ENCODE data around the gene TRAPPC3L.

The TRAPPC3L gene

DNA sequence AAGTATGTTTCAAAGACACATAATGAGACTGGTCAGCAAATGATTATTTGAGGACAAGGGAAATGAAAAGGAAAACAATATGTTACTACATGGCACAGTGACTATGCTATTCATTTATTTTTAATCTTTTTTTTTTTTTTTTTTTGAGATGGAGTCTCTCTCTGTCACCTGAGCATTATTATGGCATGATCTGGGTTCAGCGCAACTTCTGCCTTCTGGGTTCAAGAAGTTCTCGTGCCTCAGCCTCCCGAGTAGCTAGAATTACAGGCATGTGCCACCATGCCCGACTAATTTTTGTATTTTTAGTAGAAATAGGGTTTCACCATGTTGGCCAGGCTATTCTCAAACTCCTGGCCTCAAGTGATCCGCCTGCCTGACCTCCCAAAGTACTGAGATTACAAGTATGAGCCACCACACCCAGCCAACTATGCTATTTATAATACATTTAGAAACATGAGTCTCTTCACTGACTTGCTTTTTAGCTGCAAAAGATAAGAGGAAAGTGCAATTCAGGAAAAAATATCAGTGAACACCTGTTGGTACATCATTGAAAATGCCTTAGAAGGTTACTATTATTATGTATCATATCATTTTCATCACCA is 11.4 kb upstream of the TRAPPC3L start:
- no peak for DNase-seq (ENCODE audit: low spot score)

DNA sequence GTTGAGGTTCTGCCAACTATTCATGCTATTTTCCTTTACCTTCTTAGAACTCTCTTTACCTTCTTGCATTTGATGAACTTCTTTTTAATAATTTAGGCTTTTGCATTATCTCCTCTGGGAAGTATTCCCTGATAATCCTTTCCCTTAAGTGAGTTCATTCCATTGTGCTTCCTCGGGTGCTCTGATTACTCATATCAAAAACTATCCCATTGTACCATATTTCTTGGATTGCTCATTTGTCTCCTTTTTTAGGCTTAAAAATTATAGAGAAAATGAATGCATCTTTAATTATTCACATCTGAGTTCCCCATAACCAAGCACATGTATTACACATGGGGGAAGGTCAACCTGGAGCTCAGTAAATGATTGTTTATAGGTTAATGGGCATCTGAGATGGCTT is 10.6 kb upstream of the TRAPPC3L start:
- DNase-seq (ENCODE audit: low spot score): no peak

DNA sequence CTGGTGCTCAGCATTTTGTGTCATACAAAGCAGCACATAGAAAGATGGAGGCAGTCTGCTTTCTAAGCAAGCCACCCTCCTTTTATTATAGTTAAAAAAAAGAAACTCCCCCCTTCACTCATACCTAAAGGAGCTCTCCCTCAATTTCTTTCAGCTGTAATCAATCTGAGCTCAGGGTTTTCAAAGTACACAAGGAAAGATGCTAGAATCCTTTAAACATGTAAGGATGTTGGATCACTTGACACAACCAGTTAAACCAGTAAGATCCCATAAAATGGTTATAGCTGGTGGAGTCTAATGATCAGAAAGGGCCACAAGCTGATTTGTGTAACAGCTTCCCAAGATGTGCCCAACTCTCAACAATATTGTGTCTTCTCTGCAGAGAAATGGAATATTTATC is 8.0 kb upstream of the TRAPPC3L start, which contains the start of gene CALHM4:
Gene CALHM4 (plus strand): TSS at position 301 of the 400 bp plus-strand sequence. CDS start 43 bp downstream, at position 344.
- DNase-seq (ENCODE audit: low spot score): no peak

DNA sequence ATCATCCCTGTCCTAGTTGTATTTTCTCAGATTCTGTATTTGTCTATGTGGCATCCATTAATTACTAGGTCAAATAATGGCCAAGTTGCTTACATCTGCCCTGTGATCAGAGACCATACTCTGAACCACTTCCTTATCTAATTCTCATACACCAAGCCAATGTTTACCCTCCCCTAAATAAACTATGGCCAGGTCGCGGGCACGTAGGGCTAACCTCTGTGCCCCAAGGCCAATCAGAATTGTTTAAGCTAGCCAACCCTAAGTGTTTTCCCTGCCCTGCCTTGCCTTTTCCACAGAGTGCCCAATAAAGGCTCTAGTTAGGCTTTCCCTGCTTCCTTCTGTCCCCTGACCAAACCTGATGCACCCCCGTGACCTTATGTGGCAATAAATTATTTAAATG is 5.3 kb upstream of the TRAPPC3L start:
- no peak for DNase-seq (ENCODE audit: low spot score)

DNA sequence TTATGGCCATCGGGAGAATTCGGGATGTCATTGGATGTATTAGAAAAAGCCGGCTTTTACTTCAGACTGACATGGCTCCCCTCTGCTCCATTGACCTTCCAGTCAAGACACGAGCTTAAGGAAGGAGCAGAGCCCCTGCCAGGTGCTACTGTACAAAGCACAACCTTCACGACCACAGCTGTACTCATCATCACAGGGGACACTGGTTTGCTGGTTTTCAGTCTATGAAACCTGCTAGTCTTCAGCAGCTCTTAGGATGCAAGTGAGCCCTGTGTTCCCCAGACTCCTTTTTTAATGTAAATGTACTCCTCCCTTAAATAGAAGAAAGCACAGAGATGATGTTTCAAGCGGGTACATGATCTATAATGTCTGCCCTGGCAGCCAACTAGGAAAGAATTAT is 1.9 kb upstream of the TRAPPC3L start:
- DNase-seq (ENCODE audit: low spot score): no peak

DNA sequence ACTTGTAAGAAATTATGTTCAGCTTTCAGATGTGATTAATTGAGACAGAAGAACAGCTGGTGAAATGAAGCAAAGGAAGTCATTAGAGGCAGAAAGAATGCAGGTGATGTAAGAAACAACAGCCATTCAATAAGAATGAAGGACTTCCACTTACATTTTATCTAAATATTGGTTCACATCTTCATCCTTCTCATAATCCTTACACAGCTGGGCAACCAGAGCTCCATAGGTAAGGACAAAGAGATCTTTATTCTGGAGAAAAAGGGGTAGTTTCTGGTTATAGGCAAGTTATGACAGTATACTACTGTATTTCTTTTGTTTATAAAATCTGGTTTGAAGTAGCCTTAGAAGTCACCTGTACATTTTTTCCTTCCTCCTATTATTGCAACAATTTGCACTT is 2.3 kb downstream of the TRAPPC3L start:
- DNase-seq (ENCODE audit: low spot score): no peak

DNA sequence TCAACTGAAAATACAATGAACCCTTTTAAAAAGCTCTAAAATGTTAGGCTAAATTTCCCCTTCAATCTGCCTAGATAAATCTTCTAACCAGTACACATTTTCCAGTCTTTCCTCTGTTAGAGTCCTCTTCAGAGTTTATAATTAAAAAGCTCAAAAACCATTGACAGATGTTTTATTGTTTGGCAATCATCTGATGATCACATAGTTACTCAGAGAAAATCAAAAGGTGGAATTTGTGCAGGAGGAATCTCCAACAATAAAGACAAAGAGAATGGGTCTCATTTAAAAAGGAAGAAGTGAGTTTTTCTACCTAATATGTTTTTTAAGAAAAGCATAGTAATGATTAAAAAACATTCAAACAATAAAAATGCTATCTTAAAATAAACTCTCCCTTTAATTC is 3.1 kb downstream of the TRAPPC3L start:
- DNase-seq (ENCODE audit: low spot score): no peak

DNA sequence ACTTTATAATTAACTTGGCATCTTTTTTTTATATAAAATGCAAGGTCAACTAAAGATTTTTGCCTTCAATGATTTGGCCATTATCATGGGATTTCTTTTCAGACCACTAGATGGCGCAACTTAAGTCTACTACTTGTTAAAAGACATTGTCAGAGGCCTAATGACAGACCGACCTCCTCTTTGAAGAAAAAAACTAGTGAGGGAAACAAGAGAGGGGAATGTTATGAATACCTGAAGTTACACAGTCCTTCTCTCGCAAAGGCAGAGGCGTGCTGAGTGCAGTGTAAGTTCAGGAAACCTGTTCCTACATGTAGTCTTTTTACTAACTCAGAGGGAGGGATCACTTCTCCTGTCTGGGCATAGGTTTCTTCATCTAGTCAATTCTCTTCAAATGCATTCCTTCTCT is 9.3 kb downstream of the TRAPPC3L start:
- peak; percentile 62 for DNase-seq (ENCODE audit: low spot score)

DNA sequence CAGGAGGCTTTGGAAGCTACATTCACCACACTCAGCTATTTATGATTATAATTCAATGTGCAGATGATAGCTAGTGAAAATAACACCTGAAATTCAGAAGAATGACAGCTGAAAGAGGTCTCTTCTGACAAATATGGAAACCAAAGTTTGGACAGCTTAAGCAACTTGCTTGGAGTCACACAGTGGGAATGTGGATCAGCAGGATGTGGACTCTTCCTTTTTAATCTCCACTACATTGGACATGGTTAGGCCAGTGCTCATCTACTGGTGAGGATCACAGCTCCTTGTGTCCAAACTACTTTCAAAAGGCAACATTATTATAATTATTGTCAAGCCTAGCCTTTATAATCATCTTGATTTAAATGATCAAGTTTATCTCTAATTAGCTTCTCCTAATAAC is 10.4 kb downstream of the TRAPPC3L start:
- DNase-seq (ENCODE audit: low spot score): no peak

DNA sequence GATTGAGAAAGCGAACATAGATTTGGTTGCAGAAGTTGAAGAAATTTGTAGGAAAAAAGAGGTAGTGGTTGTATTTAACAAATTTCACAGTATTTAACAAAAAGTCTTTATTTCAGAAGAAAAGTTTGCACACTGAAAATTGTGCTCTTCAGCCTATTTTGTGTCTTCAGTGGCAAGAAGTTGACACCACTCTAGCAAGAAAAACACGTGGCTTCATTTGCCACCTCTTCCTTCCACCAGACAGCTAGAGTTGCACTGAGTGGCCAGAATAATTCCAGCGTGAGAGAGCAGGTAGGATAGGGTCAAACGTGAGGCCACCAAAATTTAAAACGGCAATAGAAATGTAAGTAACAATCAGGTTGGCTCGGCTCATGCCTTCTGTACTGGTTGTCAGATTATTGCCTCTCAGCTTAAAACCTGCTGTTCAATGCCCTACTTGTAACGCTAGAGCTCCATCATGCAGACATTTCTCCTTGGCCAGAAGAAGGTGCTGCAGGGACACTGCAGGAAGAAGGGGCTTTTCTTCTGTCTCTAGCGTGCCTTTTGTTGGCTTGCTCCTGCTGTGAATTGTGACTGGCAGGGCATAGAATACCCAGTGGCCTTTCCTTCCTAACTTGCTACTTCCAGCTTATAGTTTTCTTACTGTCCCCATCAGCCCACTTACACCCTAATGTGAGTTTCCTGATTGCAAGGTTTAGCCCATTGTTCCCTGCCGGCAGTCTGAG is 12.1 kb downstream of the TRAPPC3L start:
- no peak for DNase-seq (ENCODE audit: low spot score)

DNA sequence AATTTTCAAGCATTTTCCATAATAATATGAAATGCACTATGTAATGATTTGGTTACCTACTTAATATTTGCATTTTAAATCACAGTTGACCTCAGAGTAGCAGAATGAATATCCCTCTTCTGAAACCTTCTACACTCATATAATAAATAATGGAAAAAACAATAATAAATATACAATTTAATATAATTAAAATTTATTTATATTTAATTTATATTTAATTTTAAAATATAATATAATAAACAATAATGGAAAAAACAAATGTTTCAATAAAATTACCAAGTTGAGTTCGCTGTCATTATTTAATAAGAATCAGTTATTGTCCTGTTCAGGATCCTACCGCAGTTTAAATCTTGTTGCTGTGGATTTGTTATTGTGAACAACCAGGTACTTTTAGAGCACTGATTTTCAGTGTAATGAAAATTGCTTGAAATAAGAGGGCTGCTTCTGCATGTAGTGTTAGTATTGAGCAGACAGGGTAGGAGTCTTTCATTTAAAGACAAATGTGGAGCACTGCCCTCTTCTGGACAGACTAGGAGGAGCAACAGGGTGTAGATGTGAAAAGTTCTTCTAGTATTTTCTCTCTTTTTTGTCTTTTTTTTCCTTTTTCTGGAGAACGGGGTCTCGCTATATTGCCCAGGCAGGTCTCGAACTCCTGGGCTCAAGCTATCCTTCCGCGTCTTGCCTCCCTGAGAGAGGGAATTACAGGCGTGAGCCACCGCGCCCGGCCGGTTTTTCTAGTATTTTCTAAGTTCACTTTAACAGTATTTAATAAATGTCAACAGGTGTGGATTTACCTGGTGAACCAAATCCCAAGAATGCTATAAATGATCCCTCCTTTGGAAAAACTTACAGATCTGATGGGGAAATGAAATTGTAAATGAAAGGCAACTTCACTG is 13.6 kb downstream of the TRAPPC3L start:
- DNase-seq (ENCODE audit: low spot score): peak; percentile 76

DNA sequence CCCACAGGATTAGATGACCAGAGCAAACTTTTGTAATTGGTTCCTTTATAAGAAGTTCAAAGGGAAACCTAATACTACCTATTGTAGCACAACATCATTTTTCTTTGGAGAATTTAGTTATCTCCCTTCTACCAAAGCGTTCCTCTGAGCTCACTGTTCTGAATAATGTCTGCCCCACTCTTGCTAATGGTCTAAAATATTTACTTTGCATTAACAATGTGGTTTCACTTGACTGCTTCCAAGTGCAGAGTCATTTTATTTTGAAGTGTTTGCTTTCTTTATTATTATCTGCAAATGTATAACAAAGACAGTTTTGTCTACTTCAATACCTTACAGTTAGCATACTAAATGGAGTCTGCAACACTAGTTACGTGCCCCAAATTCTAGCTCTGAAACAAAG is 15.0 kb downstream of the TRAPPC3L start:
- DNase-seq (ENCODE audit: low spot score): no peak

DNA sequence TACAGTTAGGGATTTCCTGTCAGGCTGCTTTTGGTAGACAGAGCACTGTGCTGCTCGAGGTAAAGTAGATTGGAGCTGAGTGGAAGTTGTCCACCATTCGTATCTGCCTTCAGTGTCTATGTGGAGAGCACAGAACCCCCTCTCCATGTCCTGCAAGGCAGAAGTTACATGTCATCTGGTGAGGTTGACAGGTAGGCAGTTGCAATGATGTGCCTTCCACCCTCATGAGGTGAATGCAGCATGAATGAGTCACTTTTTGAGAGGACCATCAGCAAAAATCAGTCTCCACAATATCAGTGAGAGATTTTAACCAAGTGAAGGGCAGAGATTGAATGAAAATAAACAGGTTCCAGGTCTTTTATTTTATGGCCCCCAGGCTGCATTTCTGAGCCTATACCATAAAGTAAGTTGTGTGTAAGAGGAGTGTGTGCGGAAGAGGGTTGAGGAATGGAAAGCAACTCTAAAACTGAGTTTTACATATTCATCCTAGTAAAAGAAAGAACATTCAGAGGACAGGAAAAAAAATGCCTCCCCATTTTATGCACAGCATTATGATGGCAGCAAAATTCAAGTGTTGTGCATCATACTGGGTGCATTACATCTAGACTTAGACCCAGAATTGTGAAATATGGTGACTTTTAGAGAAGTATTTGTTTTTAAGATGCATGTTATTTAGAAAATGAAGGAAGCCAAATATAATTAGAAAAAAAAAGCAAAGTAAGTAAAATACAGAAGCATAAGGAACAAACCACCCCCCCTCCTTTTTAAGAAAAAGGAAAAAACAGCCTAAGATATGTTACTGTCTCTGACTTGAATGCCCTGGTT is 15.8 kb downstream of the TRAPPC3L start:
- DNase-seq (ENCODE audit: low spot score): no peak

DNA sequence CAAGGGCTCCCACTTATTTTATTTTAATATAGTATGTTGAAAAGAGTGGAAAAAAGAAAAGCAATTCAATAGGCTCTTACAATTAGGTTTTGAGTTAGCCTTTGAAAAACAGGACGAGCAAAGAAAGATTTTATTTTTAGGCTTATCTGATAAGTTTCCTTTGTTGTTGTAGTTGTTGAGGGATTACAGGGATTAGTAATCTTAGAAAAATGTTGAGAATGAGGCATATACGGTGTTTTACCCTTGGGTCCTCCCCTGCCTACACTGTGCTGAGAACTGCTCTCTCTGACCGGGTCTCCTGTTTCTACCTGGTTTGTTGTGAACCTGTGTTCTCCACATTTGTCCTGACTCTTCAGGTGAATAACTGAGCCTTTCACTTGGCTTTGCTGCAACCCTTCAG is 16.7 kb downstream of the TRAPPC3L start:
- DNase-seq (ENCODE audit: low spot score): no peak

DNA sequence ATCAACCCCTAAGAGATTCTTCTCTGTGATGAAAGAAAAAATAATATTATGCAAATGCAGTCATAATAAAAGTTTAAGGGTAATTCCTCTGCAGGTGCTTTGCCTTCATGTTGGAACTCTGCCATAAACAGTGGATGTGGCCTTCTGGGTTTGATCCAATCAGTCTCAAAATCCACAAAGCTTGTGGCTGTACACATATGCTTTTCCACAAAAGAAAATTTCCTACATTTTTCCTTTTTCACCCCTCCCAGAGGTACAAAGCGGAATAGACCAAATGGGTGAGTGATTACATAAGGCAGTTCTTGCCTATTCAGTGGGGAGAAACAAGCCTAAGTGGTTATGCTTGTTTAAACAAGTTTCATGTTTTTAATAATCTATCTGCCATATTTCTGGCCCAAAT is 17.4 kb downstream of the TRAPPC3L start:
- DNase-seq (ENCODE audit: low spot score): no peak

DNA sequence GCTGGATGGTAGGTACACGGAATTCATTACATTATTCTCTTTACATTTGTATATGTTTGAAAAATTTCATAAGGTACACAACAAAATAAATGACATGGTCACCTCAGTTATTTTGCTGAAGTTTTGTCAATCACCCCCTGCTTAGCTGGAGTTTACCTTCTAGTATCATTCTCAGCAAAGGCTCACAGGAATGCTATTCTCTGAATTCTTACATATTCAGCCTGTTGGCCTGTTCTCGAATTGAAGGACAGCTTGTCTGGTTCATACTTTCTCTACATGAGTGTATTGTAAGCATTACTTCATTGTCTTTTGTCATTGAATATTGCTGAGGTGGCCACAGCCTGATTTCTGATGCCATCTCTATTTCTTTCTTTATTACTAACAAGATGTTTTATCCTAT is 21.2 kb downstream of the TRAPPC3L start:
- no peak for DNase-seq (ENCODE audit: low spot score)

DNA sequence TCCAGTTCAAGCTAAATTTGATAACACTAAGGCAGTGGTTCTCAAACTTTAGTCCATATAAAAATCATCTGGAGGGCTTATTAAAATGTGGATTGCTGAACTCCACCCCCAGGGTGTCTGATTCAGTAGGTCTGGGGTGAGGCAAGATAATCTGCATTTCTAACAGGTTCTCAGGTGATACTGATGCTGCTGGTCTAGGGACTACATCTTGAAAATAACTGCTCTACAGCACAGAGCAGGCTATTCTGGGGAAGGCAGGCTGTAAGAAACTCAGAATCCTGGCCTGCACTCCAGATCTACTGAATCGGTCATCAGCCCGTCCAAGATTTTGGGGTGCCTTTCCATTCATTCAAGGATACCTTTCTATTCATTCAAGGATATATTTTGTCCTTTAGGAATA is 22.6 kb downstream of the TRAPPC3L start:
- no peak for DNase-seq (ENCODE audit: low spot score)

DNA sequence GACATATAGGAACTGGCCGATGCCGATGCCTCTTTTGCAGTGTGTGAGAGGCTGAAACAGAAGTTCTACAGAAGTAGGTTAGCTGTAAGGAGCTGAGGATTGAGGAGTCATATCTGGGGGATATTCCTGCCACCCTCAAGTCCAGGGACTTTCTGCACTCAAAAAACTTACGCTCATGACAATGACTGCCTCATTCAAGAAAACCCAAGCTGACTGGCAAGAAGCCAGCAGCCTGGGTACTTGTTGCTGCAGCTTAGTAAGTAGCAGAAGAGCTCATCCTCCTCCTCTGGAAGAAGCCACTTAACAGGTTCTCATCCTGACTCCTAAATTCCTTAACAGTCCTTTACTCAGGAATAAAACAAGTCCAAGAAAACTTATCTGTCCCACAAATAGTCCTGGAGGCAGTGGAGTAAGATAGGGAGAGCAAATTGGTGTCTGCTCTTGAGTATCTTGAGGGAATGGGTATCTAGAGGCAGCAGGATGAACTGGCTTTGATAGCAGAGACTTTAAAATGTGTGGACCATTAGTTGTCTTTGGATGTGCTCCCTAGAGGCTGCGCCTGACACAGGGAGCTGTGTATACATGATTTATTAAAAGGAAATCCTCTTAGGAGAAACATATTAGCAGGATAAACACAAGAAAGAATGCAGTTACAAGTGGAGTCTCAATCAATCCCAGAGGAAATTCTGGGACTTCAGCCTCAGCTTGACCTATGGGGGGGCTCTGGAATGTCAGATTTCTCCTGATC is 26.7 kb downstream of the TRAPPC3L start:
- DNase-seq (ENCODE audit: low spot score): no peak

DNA sequence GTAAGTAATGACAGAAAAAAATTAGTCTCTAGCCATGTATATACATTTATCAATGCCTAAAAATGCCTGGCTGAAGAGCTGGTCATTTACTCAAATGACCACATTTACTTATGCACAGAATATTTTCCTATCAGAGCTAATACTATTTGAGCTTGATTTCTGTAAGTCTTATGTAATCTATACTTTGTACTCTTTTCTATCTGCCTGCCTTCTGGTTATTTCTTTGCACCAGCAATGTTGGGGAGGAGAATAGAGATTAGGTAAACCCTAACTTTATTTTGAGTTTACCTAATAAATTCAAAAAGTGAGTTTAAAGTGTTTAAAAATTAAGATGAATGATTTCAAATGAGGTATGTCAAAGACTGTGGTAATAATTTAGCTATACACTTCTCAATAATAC is 30.3 kb downstream of the TRAPPC3L start:
- DNase-seq (ENCODE audit: low spot score): no peak

DNA sequence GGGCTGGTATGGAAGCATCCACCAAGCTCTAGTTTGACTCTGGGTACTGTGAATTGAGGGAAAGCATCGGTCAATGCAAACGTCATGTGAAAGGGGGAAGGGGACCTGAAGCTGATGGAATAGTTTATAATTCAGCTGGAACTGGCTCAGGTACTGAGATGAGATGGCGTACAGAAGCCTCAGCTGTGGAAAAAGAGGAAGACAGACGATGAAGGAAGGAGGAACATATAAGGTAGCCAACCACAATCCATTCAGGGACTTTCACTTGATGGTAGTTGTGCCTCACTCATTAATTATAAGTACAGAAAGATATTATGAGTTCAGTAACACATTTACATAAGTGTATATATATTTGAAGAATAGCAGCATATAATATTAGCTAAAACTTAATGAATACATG is 31.4 kb downstream of the TRAPPC3L start:
- no peak for DNase-seq (ENCODE audit: low spot score)

DNA sequence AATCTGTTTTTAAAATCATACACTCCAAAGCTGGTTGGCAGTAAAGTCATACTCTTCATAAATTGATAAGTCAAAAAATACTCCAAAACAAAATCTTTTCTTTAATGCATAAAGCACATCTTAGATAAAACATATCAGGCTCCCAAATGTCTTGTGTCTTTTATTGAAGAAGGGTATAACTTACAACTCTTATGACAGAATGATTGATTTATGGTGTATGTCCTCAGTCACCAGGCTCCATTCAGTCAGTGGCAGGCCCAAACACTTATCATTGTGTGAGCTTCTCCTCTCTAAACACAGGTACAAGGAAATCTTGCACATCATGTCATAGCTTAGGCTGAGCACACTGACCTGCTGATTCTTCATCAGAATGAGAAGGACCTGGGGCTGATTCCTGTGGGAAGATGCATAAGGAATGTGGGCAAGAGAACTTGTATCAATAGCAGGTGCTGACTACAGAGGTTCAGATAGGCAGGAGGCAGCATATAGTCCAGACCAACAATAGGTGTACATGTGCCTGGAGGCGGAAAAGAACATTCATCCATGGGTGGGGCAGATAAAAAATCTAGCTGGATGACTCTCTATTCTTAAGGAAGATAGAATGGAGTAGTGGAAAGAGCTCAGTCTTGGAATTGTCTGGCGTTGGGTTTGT is 32.1 kb downstream of the TRAPPC3L start:
- no peak for DNase-seq (ENCODE audit: low spot score)

All from Ammon's horn (tissue), 1 donor.